IMR-90 (cell line): ENCODE data around the gene PPP1R14B. TPM values are rescaled to one million over a fixed set of nuclear protein-coding genes. Genes with fewer than 3 reads are reported as not detected.

Source experiments
- ATAC-seq: fragments of 200-7000 bp; cut with Tn5 transposase; 2 replicates; pipeline ENCODE4 v1.9.1; 2020; ENCODE audit warnings: low read depth, mild to moderate bottlenecking, moderate library complexity
- BruUV-seq: library from RNA; stranded (reverse); fragments of 400-500 nt; replicated peaks from 2 replicates; lab custom pipeline; 2021; lab: Mats Ljungman, UMichigan
- CTCF ChIA-PET: fragments of 300-600 bp; formaldehyde crosslinking; extraction: SDS; loops from one replicate; lab custom pipeline; 2021; ENCODE audit warnings: antibody characterized with exemption; lab: Yijun Ruan, JAX
- POLR2A ChIA-PET: fragments of 300-600 bp; sonication (Branson Sonifier 250); formaldehyde crosslinking; loops from one replicate; lab custom pipeline; 2022; ENCODE audit warnings: antibody characterized with exemption; ENCODE audit not compliant: unreplicated experiment; lab: Charles Lee
- DNase-seq: peaks from one replicate; pipeline ENCODE4 v3.0.0; 2013
- H2AFZ ChIP-seq: replicated peaks from 2 replicates; pipeline ENCODE3; 2013; ENCODE audit warnings: low read length, mild to moderate bottlenecking; ENCODE audit not compliant: poor library complexity
- H2AK5ac ChIP-seq: 2 replicates; pipeline ENCODE4 v1.6.1; 2013; ENCODE audit warnings: low read depth, low read length, inconsistent platforms
- H2AK9ac ChIP-seq: replicated peaks from 2 replicates; pipeline ENCODE3; 2013; ENCODE audit warnings: mild to moderate bottlenecking, low read depth, low read length, moderate library complexity; ENCODE audit not compliant: poor library complexity
- H2BK120ac ChIP-seq: 2 replicates; pipeline ENCODE4 v1.6.1; 2013; ENCODE audit warnings: low read depth, low read length, inconsistent platforms
- H2BK15ac ChIP-seq: 3 replicates; pipeline ENCODE4 v1.6.1; 2013; ENCODE audit warnings: low read depth, low read length, inconsistent platforms
- H2BK20ac ChIP-seq: 2 replicates; pipeline ENCODE4 v1.6.1; 2013; ENCODE audit warnings: low read depth, mild to moderate bottlenecking, inconsistent platforms, low read length, moderate library complexity
- H2BK5ac ChIP-seq: 2 replicates; pipeline ENCODE4 v1.6.1; 2013; ENCODE audit warnings: mild to moderate bottlenecking, low read depth, low read length, inconsistent platforms; ENCODE audit not compliant: poor library complexity, severe bottlenecking
- H3K14ac ChIP-seq: replicated peaks from 2 replicates; pipeline ENCODE4 v1.6.1; 2013; ENCODE audit warnings: low read depth, low read length, inconsistent platforms
- H3K18ac ChIP-seq: 2 replicates; pipeline ENCODE4 v1.6.1; 2013; ENCODE audit warnings: low read depth, low read length, control low read depth
- H3K23ac ChIP-seq: 2 replicates; pipeline ENCODE4 v1.6.1; 2013; ENCODE audit warnings: low read depth, low read length, inconsistent platforms
- H3K27ac ChIP-seq: 2 replicates; pipeline ENCODE4 v1.5.1; 2013; ENCODE audit warnings: mild to moderate bottlenecking, control low read depth, low read length; ENCODE audit not compliant: insufficient read depth
- H3K27me3 ChIP-seq: 2 replicates; pipeline ENCODE4 v1.6.1; 2013; ENCODE audit warnings: low read length; ENCODE audit not compliant: control insufficient read depth, insufficient read depth
- H3K36me3 ChIP-seq: 2 replicates; pipeline ENCODE4 v1.6.1; 2013; ENCODE audit warnings: low read length, mixed read lengths; ENCODE audit not compliant: control insufficient read depth, insufficient read depth
- H3K4ac ChIP-seq: 2 replicates; pipeline ENCODE4 v1.6.1; 2013; ENCODE audit warnings: low read depth, low read length, inconsistent platforms
- H3K4me1 ChIP-seq: 2 replicates; pipeline ENCODE4 v1.6.1; 2013; ENCODE audit warnings: low read length, mixed read lengths; ENCODE audit not compliant: control insufficient read depth, insufficient read depth
- H3K4me2 ChIP-seq: 2 replicates; pipeline ENCODE4 v1.6.1; 2013; ENCODE audit warnings: low read depth, mild to moderate bottlenecking, control low read depth, low read length, moderate library complexity
- H3K4me3 ChIP-seq: 2 replicates; pipeline ENCODE4 v1.5.1; 2013; ENCODE audit warnings: low read depth, mild to moderate bottlenecking, control low read depth, low read length, moderate library complexity; ENCODE audit not compliant: insufficient read depth
- H3K56ac ChIP-seq: 2 replicates; pipeline ENCODE4 v1.6.1; 2013; ENCODE audit warnings: low read length, inconsistent platforms; ENCODE audit not compliant: insufficient read depth; ENCODE audit errors: extremely low read depth
- H3K79me1 ChIP-seq, 2 experiments: 2 replicates each; pipeline ENCODE4 v1.6.1; 2013; ENCODE audit warnings: low read length in 2 of 2, inconsistent platforms in 1 of 2, low read depth in 1 of 2
- H3K9ac ChIP-seq: 2 replicates; pipeline ENCODE4 v1.6.1; 2013; ENCODE audit warnings: low read depth, low read length, control low read depth
- H3K9me1 ChIP-seq: 2 replicates; pipeline ENCODE4 v1.6.1; 2013; ENCODE audit warnings: low read length, inconsistent platforms; ENCODE audit not compliant: insufficient read depth
- H3K9me3 ChIP-seq: 2 replicates; pipeline ENCODE4 v1.6.1; 2013; ENCODE audit warnings: low read length; ENCODE audit not compliant: control insufficient read depth, insufficient read depth
- H4K20me1 ChIP-seq: 2 replicates; pipeline ENCODE4 v1.6.1; 2013; ENCODE audit warnings: low read length, inconsistent platforms; ENCODE audit not compliant: insufficient read depth
- H4K5ac ChIP-seq: 2 replicates; pipeline ENCODE4 v1.6.1; 2013; ENCODE audit warnings: mild to moderate bottlenecking, low read depth, low read length, control low read depth
- H4K8ac ChIP-seq, 2 experiments: 2 replicates each; pipeline ENCODE4 v1.6.1; 2013; ENCODE audit warnings: low read depth in 2 of 2, low read length in 2 of 2, control low read depth in 1 of 2, inconsistent platforms in 1 of 2
- H4K91ac ChIP-seq: 2 replicates; pipeline ENCODE4 v1.6.1; 2013; ENCODE audit warnings: low read depth, low read length, inconsistent platforms; ENCODE audit not compliant: insufficient read depth
- BHLHE40 ChIP-seq: fragments of 150-350 bp; IDR thresholded peaks from 2 replicates; pipeline ENCODE4 v1.6.1; 2016; ENCODE audit warnings: mild to moderate bottlenecking, low read depth, low read length
- CEBPB ChIP-seq: IDR thresholded peaks from 2 replicates; pipeline ENCODE4 v1.6.1; 2012; ENCODE audit warnings: low read depth, low read length, improper control_type of control experiment
- CHD1 ChIP-seq: IDR thresholded peaks from 2 replicates; pipeline ENCODE4 v1.6.1; 2012; ENCODE audit warnings: low read depth, low read length, improper control_type of control experiment
- CTCF ChIP-seq: conservative IDR thresholded peaks from 2 replicates; pipeline ENCODE4 v1.5.1; 2012; ENCODE audit warnings: mild to moderate bottlenecking, low read depth, low read length, improper control_type of control experiment
- ELK1 ChIP-seq: fragments of 150-350 bp; IDR thresholded peaks from 2 replicates; pipeline ENCODE4 v1.6.1; 2016; ENCODE audit warnings: low read depth, mild to moderate bottlenecking, low read length, moderate library complexity, borderline replicate concordance
- FOS ChIP-seq: fragments of 150-350 bp; IDR thresholded peaks from 2 replicates; pipeline ENCODE4 v1.6.1; 2016; ENCODE audit warnings: low read depth, low read length
- MAFK ChIP-seq: IDR thresholded peaks from 2 replicates; pipeline ENCODE4 v1.6.1; 2012; ENCODE audit warnings: low read depth, low read length, improper control_type of control experiment
- MAZ ChIP-seq: IDR thresholded peaks from 2 replicates; pipeline ENCODE4 v1.6.1; 2012; ENCODE audit warnings: low read depth, mild to moderate bottlenecking, low read length, improper control_type of control experiment, moderate library complexity, borderline replicate concordance
- MXI1 ChIP-seq: IDR thresholded peaks from 2 replicates; pipeline ENCODE4 v1.6.1; 2012; ENCODE audit warnings: low read depth, mild to moderate bottlenecking, low read length, moderate library complexity, borderline replicate concordance
- NFE2L2 ChIP-seq: fragments of 150-350 bp; IDR thresholded peaks from 2 replicates; pipeline ENCODE4 v1.6.1; 2016; ENCODE audit warnings: low read depth, mild to moderate bottlenecking, low read length
- POLR2A ChIP-seq: IDR thresholded peaks from 2 replicates; pipeline ENCODE4 v1.6.1; 2012; ENCODE audit warnings: mild to moderate bottlenecking, low read depth, low read length
- RAD21 ChIP-seq: IDR thresholded peaks from 2 replicates; pipeline ENCODE4 v1.6.1; 2012; ENCODE audit warnings: low read length, improper control_type of control experiment
- RCOR1 ChIP-seq: IDR thresholded peaks from 2 replicates; pipeline ENCODE4 v1.6.1; 2012; ENCODE audit warnings: mild to moderate bottlenecking, low read length, improper control_type of control experiment; ENCODE audit not compliant: insufficient replicate concordance
- RFX5 ChIP-seq: IDR thresholded peaks from 2 replicates; pipeline ENCODE4 v1.8.0; 2012; ENCODE audit warnings: low read depth, mild to moderate bottlenecking, low read length, moderate library complexity
- SMC3 ChIP-seq: fragments of 150-350 bp; IDR thresholded peaks from 2 replicates; pipeline ENCODE4 v1.6.1; 2016; ENCODE audit warnings: low read depth, mild to moderate bottlenecking, antibody characterized with exemption, low read length, moderate library complexity
- USF2 ChIP-seq: fragments of 150-350 bp; IDR thresholded peaks from 2 replicates; pipeline ENCODE4 v1.6.1; 2017; ENCODE audit warnings: mild to moderate bottlenecking, antibody characterized with exemption, low read length, low read depth
- WGBS, 2 experiments: methylation state at CpG; one replicate each; pipeline versions ENCODE4 v1.1.5 to v1.1.7; 2013; ENCODE audit warnings: missing lambda C conversion rate in 2 of 2; ENCODE audit not compliant: insufficient read length in 1 of 2; ENCODE audit errors: extremely low coverage in 2 of 2; 5-methylcytosine and 5-hydroxymethylcytosine counted together
- dilution Hi-C: fragments of 300-500 bp; cut with HindIII; formaldehyde crosslinking; loops from one replicate; pipeline ENCODE4 v1.14.3; 2018; ENCODE audit warnings: low sequenced_read_pairs; ENCODE audit not compliant: unreplicated experiment
- in situ Hi-C: fragments of 300-500 bp; cut with MboI; formaldehyde crosslinking; loops from 3 replicates; pipeline ENCODE4 v1.14.3; 2019; ENCODE audit warnings: low sequenced_read_pairs, inconsistent platforms, mixed read lengths
- intact Hi-C: fragments of 100-400 bp; cut with micrococcal nuclease; formaldehyde crosslinking; loops from 2 replicates; pipeline ENCODE4 v1.10.0; 2022
- polyA plus RNA-seq, 3 experiments: library from polyadenylated mRNA; depleted of rRNA; stranded (reverse); fragments of >200 nt; gene quantifications; 2 replicates each; pipeline ENCODE4 v1.2.3, GENCODE V29; 2012; ENCODE audit warnings: low replicate concordance in 1 of 3
- total RNA-seq: library from RNA; depleted of rRNA; stranded (reverse); fragments of >200 nt; gene quantifications from 2 replicates; pipeline ENCODE4 v1.2.3, GENCODE V29; 2012

The PPP1R14B gene
- total and polyA plus RNA-seq, 2 of the 4 experiments (the other 2 are of a cell fraction), result 176 to 257 TPM

- no peak overlapping the region for H4K91ac ChIP-seq
- no peak overlapping the region for H3K18ac ChIP-seq
- no peak overlapping the region for H4K5ac ChIP-seq
- H2AK9ac ChIP-seq, result peak overlapping the region; percentile 78
- CTCF ChIA-PET, result no interaction called here
- no peak overlapping the region for H2BK15ac ChIP-seq
- H3K4me3 ChIP-seq, result no peak overlapping the region
- H2AK5ac ChIP-seq, result no peak overlapping the region
- in situ Hi-C loops, result no loop called here
- DNase-seq (no peak), ATAC-seq (no peak)
- H3K9me3 ChIP-seq, result no peaks in the 10 kb centered on the region
- H2BK5ac ChIP-seq, result no peak overlapping the region
- H3K23ac ChIP-seq, result no peak overlapping the region
- no peak overlapping the region for H4K8ac ChIP-seq
- 0 out of 4 replicates have a peak, but pooled peaks cover 0 to 5% of the 10 kb centered on the region in 2 experiments for H3K79me1 ChIP-seq
- POLR2A ChIA-PET, result no interaction called here
- intact Hi-C loops, result no loop called here
- 64% methylated on average over 5 of the region's 11 CpGs; no CpG with 5 or more reads in 1 of the 2 experiments for WGBS, 2 experiments
- no peaks in the 10 kb centered on the region for H3K4me1 ChIP-seq
- no peak overlapping the region for H3K56ac ChIP-seq
- no peak overlapping the region for H3K14ac ChIP-seq
- no peak overlapping the region for H3K4me2 ChIP-seq
- no peak overlapping the region for H3K4ac ChIP-seq
- no peak overlapping the region for H2BK120ac ChIP-seq
- peaks cover under 1% of the 10 kb centered on the region for H3K36me3 ChIP-seq
- dilution Hi-C loops, result no loop called here
- H2AFZ ChIP-seq, result no peak overlapping the region
- H3K9me1 ChIP-seq, result 0 out of 2 replicates have a peak, but pooled peaks cover 5% of the 10 kb centered on the region
- no peak overlapping the region for H3K9ac ChIP-seq
- H4K20me1 ChIP-seq, result no peaks in the 10 kb centered on the region
- BruUV-seq, result no TSS peak
- TF ChIP-seq CTCF (no peak), MAZ (no peak), CHD1 (no peak), ELK1 (no peak), RCOR1 (no peak), POLR2A (no peak), FOS (no peak), NFE2L2 (no peak), RAD21 (no peak), MXI1 (no peak), RFX5 (no peak), BHLHE40 (no peak), SMC3 (no peak), USF2 (no peak), CEBPB (no peak), MAFK (no peak)
- H2BK20ac ChIP-seq, result no peak overlapping the region
- no peaks in the 10 kb centered on the region for H3K27me3 ChIP-seq
- H3K27ac ChIP-seq, result no peak overlapping the region
Measured at GRCh38 chr11:64218628-64219353, 28.0 kb downstream of the PPP1R14B start.
